HG03521 (cell line): Measurements from ENCODE around the gene SLAIN2.

Experiments used
- ATAC-seq: cut with Tn5 transposase; IDR thresholded peaks from one replicate; pipeline ENCODE4 v1.9.1; 2021; ENCODE audit warnings: mild to moderate bottlenecking, moderate library complexity; ENCODE audit not compliant: unreplicated experiment

Gene SLAIN2

GRCh38 chr4:48333587-48333986, 7.7 kb upstream of the SLAIN2 start:
- ATAC-seq, result no peak

GRCh38 chr4:48334236-48334635, 7.1 kb upstream of the SLAIN2 start:
- no peak for ATAC-seq

DNA sequence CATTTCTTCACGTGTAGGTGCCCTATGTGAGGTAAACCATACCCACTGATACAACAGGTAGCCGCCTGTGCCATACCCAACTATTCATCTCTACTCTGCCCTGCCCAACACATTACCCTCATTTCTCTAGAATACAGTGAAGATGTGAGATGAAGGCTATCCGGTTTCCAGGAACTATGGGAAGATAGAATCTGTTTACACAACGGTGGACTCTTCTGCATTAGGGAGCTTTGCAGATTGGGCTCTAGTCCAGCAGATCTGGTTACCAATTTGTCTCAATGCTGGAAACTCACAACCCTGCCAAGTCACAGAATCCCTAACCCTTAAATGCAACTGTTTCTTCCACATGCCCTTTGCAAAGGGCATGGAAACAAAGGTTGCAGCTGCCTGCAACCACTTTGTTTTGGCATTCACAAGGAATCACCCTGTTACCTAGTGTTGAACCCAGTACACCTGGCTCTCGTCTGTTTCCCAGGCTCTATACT, 6.4 kb upstream of the SLAIN2 start:
- no peak for ATAC-seq

GRCh38 chr4:48336146-48336870, 5.0 kb upstream of the SLAIN2 start:
- no peak for ATAC-seq

DNA sequence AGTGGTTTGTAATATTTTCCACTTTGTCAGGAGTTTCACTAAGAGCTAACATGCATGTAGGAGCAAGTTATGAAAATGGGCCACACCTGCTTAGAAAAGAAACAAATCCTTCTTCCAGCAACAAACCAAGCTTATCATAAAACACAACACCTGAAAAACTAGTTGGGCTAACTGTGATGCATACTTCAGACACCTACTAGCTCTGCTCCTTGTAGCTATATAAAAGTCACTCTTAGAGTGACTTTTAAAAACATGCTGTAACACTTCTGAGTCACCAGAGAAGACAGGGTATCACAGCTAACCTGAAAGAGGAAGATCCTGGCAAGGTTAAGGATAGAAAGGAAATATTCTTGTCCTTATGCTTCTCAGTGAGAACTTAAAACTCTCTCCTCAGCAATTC, 3.6 kb upstream of the SLAIN2 start:
- no peak for ATAC-seq

GRCh38 chr4:48339642-48340041, 1.7 kb upstream of the SLAIN2 start:
- ATAC-seq, result no peak

GRCh38 chr4:48340276-48340964, 909 bp upstream of the SLAIN2 start:
- ATAC-seq, result no peak

- ATAC-seq, result no peak
Measured at GRCh38 chr4:48341776-48342605, 662 bp downstream of the SLAIN2 start.

- no peak for ATAC-seq
Measured at GRCh38 chr4:48342606-48342880, 1.2 kb downstream of the SLAIN2 start.

GRCh38 chr4:48343035-48343434, 1.7 kb downstream of the SLAIN2 start:
- ATAC-seq, result no peak

DNA sequence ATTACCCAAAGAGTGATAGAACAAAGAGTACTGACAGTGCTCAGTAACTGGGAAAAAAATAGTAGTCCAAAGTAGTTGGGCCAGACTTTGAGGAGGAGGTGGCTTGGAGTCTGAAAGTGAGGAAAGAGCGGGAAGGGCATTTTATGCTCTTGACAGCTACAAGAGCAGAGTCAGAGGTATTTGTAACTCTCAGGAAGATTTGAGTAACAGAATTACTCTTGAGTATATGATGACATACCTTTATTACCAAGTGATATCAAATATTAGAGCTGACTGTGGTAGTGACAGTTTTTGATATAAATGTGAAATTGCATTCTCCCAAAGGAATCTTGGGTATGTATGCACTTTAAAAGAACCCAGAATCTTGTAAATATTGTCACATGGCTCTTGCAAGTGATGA, 2.2 kb downstream of the SLAIN2 start:
- ATAC-seq, result no peak

GRCh38 chr4:48345542-48345941, 4.2 kb downstream of the SLAIN2 start:
- ATAC-seq, result no peak

- no peak for ATAC-seq
Measured at GRCh38 chr4:48346594-48346993, 5.3 kb downstream of the SLAIN2 start.

GRCh38 chr4:48347282-48347921, 6.1 kb downstream of the SLAIN2 start:
- no peak for ATAC-seq

GRCh38 chr4:48350871-48351270, 9.5 kb downstream of the SLAIN2 start:
- no peak for ATAC-seq

- ATAC-seq, result no peak
Measured at GRCh38 chr4:48352793-48353192, 11.5 kb downstream of the SLAIN2 start.

GRCh38 chr4:48356355-48356754, 15.0 kb downstream of the SLAIN2 start:
- no peak for ATAC-seq

DNA sequence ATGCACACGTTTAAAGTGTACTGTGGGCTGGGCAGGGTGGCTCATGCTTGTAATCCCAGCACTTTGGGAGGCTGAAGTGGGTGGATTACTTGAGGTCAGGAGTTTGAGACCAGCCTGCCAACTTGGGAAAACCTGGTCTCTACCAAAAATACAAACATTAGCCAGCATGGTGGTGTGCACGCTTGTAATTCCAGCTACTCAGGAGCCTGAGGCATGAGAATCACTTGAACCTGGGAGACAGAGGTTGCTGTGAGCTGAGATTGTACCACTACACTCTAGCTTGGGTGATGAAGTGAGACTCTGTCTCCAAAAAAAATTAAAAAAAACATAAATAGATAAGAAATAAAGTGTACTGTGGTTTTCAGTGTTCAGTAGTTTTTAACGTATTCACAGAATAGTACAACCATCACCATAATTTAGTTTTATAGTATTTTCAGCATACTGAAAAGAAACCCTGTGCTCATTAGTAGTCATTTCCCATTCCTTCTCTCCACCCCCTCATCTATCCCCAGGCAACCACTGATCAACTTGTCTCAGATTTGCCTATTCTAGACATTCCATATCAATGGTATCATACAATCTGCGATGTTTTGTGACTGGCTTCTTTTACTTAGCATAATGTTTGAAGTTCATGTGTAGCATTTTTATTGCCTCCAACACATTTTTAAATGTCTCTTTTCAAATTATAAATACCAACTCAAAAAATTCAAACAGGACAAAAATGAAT, 19.1 kb downstream of the SLAIN2 start:
- no peak for ATAC-seq

DNA sequence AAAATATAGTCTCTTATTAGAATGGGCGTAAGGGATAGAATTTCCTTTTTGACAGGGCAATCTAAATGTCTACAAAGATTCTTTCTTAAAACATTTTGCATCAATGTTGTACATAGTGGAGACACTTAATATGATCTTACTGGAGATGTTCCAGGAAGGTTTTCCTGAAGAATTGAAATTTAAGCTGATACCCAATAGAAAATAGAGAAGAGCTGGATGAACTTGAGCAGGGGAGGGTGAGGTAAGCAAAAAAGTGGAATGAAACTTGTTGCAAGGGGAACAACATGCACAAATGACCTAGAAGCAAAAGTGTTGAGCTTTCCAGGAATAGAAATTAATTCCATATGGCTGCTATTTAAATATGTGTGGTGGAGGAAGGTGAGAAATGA, 19.7 kb downstream of the SLAIN2 start:
- no peak for ATAC-seq

GRCh38 chr4:48366611-48367010, 25.3 kb downstream of the SLAIN2 start:
- ATAC-seq, result no peak

GRCh38 chr4:48367016-48367415, 25.7 kb downstream of the SLAIN2 start:
- ATAC-seq, result no peak
